Osteocyte (in vitro differentiated cells): Measurements from ENCODE around the gene C3orf49. TPM values are rescaled to one million over a fixed set of nuclear protein-coding genes. Genes with fewer than 3 reads are reported as not detected.
A peak's percentile ranks its signal among the peaks of the same experiment; 100 is the strongest.

ENCODE experiments used
- DNase-seq: peaks from one replicate; pipeline ENCODE4 v3.0.0; 2021; ENCODE audit warnings: mixed read lengths; ENCODE audit not compliant: unreplicated experiment; ENCODE audit errors: extremely low spot score
- H3K27ac Mint-ChIP-seq: one replicate; pipeline ENCODE4 v1.8.0; 2021; ENCODE audit warnings: mild to moderate bottlenecking, mixed read lengths; ENCODE audit not compliant: unreplicated experiment
- H3K27me3 Mint-ChIP-seq: one replicate; pipeline ENCODE4 v1.8.0; 2021; ENCODE audit warnings: mixed read lengths; ENCODE audit not compliant: unreplicated experiment
- H3K36me3 Mint-ChIP-seq: one replicate; pipeline ENCODE4 v1.8.0; 2021; ENCODE audit warnings: mixed read lengths; ENCODE audit not compliant: unreplicated experiment
- H3K4me1 Mint-ChIP-seq: one replicate; pipeline ENCODE4 v1.8.0; 2021; ENCODE audit warnings: mixed read lengths; ENCODE audit not compliant: unreplicated experiment
- H3K4me3 Mint-ChIP-seq: one replicate; pipeline ENCODE4 v1.8.0; 2021; ENCODE audit warnings: mild to moderate bottlenecking, moderate library complexity, mixed read lengths; ENCODE audit not compliant: unreplicated experiment
- H3K9me3 Mint-ChIP-seq: one replicate; pipeline ENCODE4 v1.8.0; 2021; ENCODE audit warnings: mixed read lengths; ENCODE audit not compliant: unreplicated experiment
- CTCF ChIP-seq: fragments of 200-600 bp; sonication (generic); IDR thresholded peaks from 2 replicates; pipeline ENCODE4 v1.5.0; 2021; ENCODE audit warnings: antibody characterized with exemption, mild to moderate bottlenecking, moderate library complexity
- total RNA-seq: library from RNA; stranded (reverse); gene quantifications from 2 replicates; pipeline ENCODE4 v1.2.1, GENCODE V29; 2021

The C3orf49 gene
- total RNA-seq, 1 donor from 2014 or later: not detected

GRCh38 chr3:63863150-63864007 is 44.3 kb downstream of the C3orf49 start, which contains the start of the genes ATXN7 and THOC7:
Gene ATXN7 (plus strand): TSS chr3:63863867. CDS start chr3:63912599, 48,732 bp downstream.
Gene THOC7 (minus strand): TSS chr3:63863805. CDS start chr3:63863790, 15 bp downstream.
- peaks cover 2% of the 10 kb centered on the region for H3K36me3 Mint-ChIP-seq
- peak; percentile 87 for DNase-seq

GRCh38 chr3:63864008-63864964 is 45.2 kb downstream of the C3orf49 start:
- TF ChIP-seq CTCF: no peak
- DNase-seq: no peak
- H3K27ac Mint-ChIP-seq: peak overlapping the region; percentile 83
- peaks cover 2% of the 10 kb centered on the region for H3K36me3 Mint-ChIP-seq
- H3K9me3 Mint-ChIP-seq: no peaks in the 10 kb centered on the region
- peaks cover 22% of the 10 kb centered on the region for H3K4me1 Mint-ChIP-seq
- no peaks in the 10 kb centered on the region for H3K27me3 Mint-ChIP-seq
- H3K4me3 Mint-ChIP-seq: peak overlapping the region; percentile 75

More at GRCh38 chr3:63863150-63864007, 44.3 kb downstream of the C3orf49 start, which contains the start of the genes ATXN7 and THOC7:
- H3K27ac Mint-ChIP-seq: peak within 1 kb of the TSS; percentile 85
- no peaks in the 10 kb centered on the region for H3K9me3 Mint-ChIP-seq
- peaks cover 22% of the 10 kb centered on the region for H3K4me1 Mint-ChIP-seq
- no peaks in the 10 kb centered on the region for H3K27me3 Mint-ChIP-seq
- peak within 1 kb of the TSS; percentile 90 for H3K4me3 Mint-ChIP-seq
- TF ChIP-seq CTCF: no peak

- peak overlapping the region; percentile 83 for H3K27ac Mint-ChIP-seq
- H3K4me3 Mint-ChIP-seq: peak overlapping the region; percentile 75
- H3K27me3 Mint-ChIP-seq: no peaks in the 10 kb centered on the region
- DNase-seq: no peak
- H3K4me1 Mint-ChIP-seq: peaks cover 22% of the 10 kb centered on the region
- H3K36me3 Mint-ChIP-seq: peaks cover 2% of the 10 kb centered on the region
- H3K9me3 Mint-ChIP-seq: no peaks in the 10 kb centered on the region
- no peak for TF ChIP-seq CTCF
These were observed 45.8 kb downstream of the C3orf49 start for GRCh38 chr3:63864965-63865327.

- no peak for DNase-seq
- Mint-ChIP-seq H3K9me3 (no peaks in the 10 kb centered on the region), H3K27ac (no peak overlapping the region), H3K4me1 (peaks cover 23% of the 10 kb centered on the region), H3K4me3 (no peak overlapping the region), H3K27me3 (no peaks in the 10 kb centered on the region), H3K36me3 (peaks cover 2% of the 10 kb centered on the region)
- TF ChIP-seq CTCF: no peak
These were observed 48.1 kb downstream of the C3orf49 start for GRCh38 chr3:63867225-63867624.
